ENCODE results near the gene IPCEF1.

The IPCEF1 gene

DNA sequence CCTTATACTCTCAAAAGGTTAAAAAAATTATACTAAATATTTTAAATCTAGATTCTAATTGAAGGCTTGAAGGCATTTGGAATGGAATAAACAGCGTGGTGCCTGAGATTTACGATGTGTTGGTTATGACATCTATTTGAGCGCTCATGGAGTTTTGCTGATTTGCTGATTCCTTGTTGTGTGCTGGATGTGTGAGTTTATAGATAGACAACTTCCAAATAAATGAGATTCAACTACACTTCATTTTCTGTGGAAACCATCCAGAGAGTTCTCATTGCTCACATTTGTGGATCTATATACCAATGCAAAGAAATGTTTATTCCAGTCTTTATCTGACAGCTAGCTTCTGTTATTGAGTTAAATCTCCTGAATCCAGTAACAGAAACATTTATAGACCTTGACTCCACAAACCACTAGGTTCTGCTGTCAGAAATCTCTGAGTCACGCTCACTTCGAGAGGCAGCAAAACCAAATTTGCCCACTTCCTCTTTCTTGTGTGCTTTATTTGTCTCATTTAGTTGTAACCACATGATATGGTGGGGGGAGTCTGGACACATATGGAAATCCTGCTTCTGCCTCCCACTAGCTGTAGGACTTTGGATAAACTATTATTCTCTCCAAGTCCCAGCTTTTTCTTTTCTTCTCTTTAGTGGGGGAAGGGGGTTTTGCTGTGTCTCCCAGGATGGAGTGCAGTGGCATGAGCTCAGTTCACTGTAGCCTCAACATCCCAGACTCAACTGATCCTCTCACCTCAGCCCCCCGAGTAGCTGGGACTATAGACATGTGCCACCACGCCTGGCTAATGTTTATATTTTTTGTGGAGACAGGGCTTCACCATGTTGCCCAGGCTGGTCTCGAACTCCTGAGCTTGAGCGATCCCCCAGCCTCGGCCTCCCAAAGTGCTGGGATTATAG lies 54.5 kb downstream of the IPCEF1 start:
- TF ChIP-seq, protein P1, sequence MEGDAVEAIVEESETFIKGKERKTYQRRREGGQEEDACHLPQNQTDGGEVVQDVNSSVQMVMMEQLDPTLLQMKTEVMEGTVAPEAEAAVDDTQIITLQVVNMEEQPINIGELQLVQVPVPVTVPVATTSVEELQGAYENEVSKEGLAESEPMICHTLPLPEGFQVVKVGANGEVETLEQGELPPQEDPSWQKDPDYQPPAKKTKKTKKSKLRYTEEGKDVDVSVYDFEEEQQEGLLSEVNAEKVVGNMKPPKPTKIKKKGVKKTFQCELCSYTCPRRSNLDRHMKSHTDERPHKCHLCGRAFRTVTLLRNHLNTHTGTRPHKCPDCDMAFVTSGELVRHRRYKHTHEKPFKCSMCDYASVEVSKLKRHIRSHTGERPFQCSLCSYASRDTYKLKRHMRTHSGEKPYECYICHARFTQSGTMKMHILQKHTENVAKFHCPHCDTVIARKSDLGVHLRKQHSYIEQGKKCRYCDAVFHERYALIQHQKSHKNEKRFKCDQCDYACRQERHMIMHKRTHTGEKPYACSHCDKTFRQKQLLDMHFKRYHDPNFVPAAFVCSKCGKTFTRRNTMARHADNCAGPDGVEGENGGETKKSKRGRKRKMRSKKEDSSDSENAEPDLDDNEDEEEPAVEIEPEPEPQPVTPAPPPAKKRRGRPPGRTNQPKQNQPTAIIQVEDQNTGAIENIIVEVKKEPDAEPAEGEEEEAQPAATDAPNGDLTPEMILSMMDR (IDR thresholded peaks at IDR 0.05; ENCODE audit: low read depth, low read length): no peak
- H3K4me3 ChIP-seq (ENCODE audit: low read depth, low read length): no peak overlapping the region

DNA sequence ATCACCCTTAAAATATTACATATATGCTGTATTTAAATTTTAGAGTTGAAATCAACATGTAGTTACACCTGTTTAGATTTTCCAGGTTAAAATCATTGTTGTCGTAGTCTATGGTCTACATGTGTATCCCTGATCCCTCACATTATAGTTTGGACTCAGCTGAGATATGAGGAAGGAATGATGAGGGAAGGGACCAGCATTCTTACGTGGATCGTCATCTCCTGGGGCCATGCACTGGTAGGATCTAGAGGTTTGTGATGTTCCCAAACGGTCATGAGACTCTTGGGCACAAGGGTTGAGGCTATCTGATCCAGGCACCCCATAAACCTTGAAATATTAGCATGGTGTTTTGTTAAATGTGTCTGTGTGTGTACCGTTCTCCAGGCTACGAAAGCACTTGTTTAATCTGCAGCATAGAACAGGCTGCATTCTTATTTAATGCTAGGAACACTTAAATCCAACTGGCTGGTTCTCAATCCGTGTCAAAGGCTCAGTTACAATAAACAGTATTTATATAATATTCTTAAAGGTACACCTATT lies 55.4 kb downstream of the IPCEF1 start:
- H3K4me3 ChIP-seq (ENCODE audit: low read depth, low read length): no peak overlapping the region
- TF ChIP-seq, protein P1 (IDR thresholded peaks at IDR 0.05; ENCODE audit: low read depth, low read length): no peak

DNA sequence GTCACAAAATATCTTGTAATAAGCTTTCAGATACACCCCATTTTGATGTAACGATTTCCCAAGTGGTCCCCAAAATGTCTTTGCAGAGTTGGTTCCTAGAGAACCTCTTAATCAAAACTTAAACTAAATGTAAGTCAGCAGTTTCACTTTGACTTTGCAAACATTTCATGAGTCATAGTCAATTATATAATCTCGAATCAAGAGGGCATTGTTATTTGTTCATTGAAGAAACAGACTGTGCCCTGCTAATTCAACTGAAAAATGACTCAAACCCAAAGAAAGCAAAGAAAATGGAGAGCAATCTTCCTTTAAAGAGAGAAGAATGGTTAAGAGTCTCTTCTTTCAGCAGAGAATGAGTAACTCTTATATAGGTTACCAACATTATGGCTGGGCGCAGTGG lies 58.3 kb downstream of the IPCEF1 start:
- TF ChIP-seq, protein P1 (IDR thresholded peaks at IDR 0.05; ENCODE audit: low read depth, low read length): no peak
- H3K4me3 ChIP-seq (ENCODE audit: low read depth, low read length): no peak overlapping the region

DNA sequence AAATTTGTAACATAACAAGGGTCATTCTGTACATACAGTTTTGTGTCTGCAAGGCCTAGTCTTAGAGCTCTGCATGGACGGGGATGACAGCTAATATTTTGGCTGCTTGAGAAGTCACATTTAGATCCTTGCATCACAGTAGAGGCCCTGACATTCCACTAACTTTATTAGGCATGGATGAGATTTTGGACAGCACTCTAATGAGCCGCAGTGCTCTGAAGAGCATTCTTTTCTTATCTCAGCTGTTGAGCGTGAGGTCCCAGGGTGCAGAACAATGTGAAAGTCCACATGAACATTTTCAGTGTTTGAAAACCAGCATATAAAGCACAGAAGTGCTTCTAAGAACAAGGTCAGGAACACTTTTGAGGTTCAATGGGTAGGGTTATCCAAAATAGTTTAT lies 58.9 kb downstream of the IPCEF1 start:
- TF ChIP-seq, protein P1 (IDR thresholded peaks at IDR 0.05; ENCODE audit: low read depth, low read length): no peak
- H3K4me3 ChIP-seq (ENCODE audit: low read depth, low read length): no peak overlapping the region

DNA sequence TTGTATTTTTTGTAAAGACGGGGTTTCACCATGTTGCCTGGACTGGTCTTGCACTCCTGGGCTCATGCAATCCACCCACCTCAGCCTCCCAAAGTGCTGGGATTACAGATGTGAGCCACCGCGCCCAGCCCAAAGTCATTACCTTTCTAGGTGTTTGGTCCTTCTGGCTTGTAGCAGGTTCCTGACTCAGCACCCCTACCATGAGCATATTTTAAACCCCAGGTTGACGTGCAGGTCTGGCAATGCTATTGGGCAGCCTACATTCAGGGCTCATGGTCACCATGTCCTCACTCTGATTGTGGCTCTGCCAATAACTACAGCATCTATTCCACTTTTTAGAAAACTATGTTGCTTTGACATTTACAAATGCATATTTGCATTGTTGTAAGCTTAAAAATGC lies 59.4 kb downstream of the IPCEF1 start:
- no peak overlapping the region for H3K4me3 ChIP-seq (ENCODE audit: low read depth, low read length)
- TF ChIP-seq, protein P1 (IDR thresholded peaks at IDR 0.05; ENCODE audit: low read depth, low read length): no peak

DNA sequence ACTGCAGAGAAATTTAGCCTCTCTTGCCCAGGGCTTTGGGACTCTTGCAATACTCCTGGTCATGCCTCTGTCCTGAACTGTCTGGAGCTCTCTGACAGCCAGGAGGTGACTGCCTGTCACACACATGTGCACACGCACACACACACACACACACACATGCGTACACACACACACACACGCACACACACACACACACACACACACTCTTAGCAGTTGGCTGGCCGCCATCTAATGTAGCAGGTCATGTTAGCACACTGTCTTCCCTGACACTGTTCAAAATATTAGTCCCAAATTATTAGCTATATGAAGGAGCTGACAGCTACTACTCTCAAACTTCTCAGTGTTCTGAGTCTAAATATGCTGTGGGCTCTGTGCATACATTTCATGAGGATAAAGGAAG lies 60.9 kb downstream of the IPCEF1 start:
- no peak overlapping the region for H3K4me3 ChIP-seq (ENCODE audit: low read depth, low read length)
- TF ChIP-seq, protein P1 (IDR thresholded peaks at IDR 0.05; ENCODE audit: low read depth, low read length): no peak

DNA sequence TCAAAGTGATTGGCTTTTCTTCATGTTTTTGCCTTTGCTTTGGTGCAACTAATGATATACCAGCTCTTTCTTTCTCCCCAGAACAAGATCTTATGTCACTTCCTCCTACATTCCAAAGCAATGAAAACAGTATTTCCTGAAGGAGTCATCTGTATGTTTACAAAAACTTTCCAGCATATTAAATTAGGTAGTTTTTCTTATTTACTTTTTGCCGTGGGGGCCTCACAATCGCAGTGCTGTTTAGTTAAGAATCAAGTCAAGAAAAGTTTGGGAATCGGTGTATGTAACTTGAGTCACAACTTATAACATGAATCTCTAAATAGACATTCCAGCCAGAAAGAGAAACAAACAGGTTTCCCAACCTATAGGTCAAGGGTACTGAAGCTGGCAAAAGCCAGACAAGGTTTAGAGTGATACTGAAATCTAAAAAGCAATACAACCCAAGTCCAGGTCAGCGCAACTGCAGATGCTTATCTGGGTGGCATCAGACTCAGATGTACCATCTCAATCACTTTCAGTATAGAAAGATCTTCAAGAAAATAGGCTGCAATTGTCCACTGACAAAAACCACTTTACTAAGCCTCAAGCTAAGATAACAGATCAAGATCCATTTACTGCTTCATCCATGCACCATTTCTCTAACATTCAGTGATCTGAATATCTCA lies 63.6 kb downstream of the IPCEF1 start:
- no peak overlapping the region for H3K4me3 ChIP-seq (ENCODE audit: low read depth, low read length)
- TF ChIP-seq, protein P1 (IDR thresholded peaks at IDR 0.05; ENCODE audit: low read depth, low read length): no peak

All from WI38 (cell line).